Tibial nerve (tissue), 4 donors: ENCODE data around the gene DDX60.

ENCODE experiments used
- CTCF ChIP-seq, 5 experiments: fragments of 200-600 bp in 3 of 5; fragments of 450-650 bp in 2 of 5; sonication (generic) in 3 of 5; IDR thresholded peaks; one replicate each; pipeline ENCODE4 v1.5.1; 2016 to 2019; ENCODE audit warnings: antibody characterized with exemption in 5 of 5, mild to moderate bottlenecking in 3 of 5, moderate library complexity in 2 of 5
- EP300 ChIP-seq, 2 donors: sonication (generic); formaldehyde crosslinking; IDR thresholded peaks; one replicate each; pipeline ENCODE4 v1.6.1; 2017; ENCODE audit warnings: antibody characterized with exemption in 2 of 2, mild to moderate bottlenecking in 1 of 2
- POLR2A ChIP-seq, 2 donors: fragments of 450-650 bp; IDR thresholded peaks; one replicate each; pipeline ENCODE4 v1.6.1; 2017; ENCODE audit warnings: antibody characterized with exemption in 2 of 2, mild to moderate bottlenecking in 2 of 2, moderate library complexity in 2 of 2

- TF ChIP-seq CTCF (IDR thresholded peaks at IDR 0.05) (no peak), EP300 (IDR thresholded peaks at IDR 0.05) (no peak), POLR2A (IDR thresholded peaks at IDR 0.05) (no peak)
Measured at GRCh38 chr4:168241953-168242352, 76.6 kb downstream of the DDX60 start.
